Common myeloid progenitor, CD34-positive (primary cell): ENCODE measurements around the gene B4GALT7.

Experiments
- CTCF ChIA-PET: fragments of 350-600 bp; sonication (Branson Sonifier 250); formaldehyde crosslinking; loops from one replicate; lab custom pipeline; 2021; ENCODE audit warnings: antibody characterized with exemption; lab: Charles Lee
- POLR2A ChIA-PET: fragments of 350-600 bp; sonication (Branson Sonifier 250); formaldehyde crosslinking; loops from one replicate; lab custom pipeline; 2021; ENCODE audit warnings: antibody characterized with exemption; lab: Charles Lee
- DNase-seq, 3 donors: peaks; one replicate each; pipeline versions ENCODE4 v3.0.0 to v3.0.0-alpha.2; 2013
- H3K27ac ChIP-seq, 2 experiments: 1 replicate in 1 of 2; 2 replicates in 1 of 2; pipeline ENCODE4 v1.7.0; 2013; ENCODE audit warnings: inconsistent platforms in 2 of 2, low read length in 2 of 2, mild to moderate bottlenecking in 2 of 2, low read depth in 1 of 2, moderate library complexity in 1 of 2; ENCODE audit not compliant: severe bottlenecking in 2 of 2, insufficient read depth in 1 of 2, poor library complexity in 1 of 2
- H3K27me3 ChIP-seq, 5 experiments: replicated peaks in 2 of 5; 1 replicate in 3 of 5; 2 replicates in 2 of 5; pipeline versions ENCODE4 v1.6.1 to v1.7.0; 2013; ENCODE audit warnings: low read length in 4 of 5, mild to moderate bottlenecking in 2 of 5, moderate library complexity in 2 of 5, inconsistent platforms in 1 of 5; ENCODE audit not compliant: insufficient read depth in 5 of 5, control insufficient read depth in 4 of 5
- H3K36me3 ChIP-seq, 4 experiments: 1 replicate in 2 of 4; 2 replicates in 2 of 4; pipeline versions ENCODE4 v1.6.1 to v1.7.0; 2013; ENCODE audit warnings: low read length in 3 of 4, control low read depth in 1 of 4, mild to moderate bottlenecking in 1 of 4; ENCODE audit not compliant: control insufficient read depth in 4 of 4, insufficient read depth in 4 of 4
- H3K4me1 ChIP-seq, 4 experiments: 1 replicate in 3 of 4; 2 replicates in 1 of 4; pipeline versions ENCODE4 v1.6.1 to v1.7.1; 2013; ENCODE audit warnings: low read length in 3 of 4, mild to moderate bottlenecking in 3 of 4, control low read depth in 1 of 4, inconsistent platforms in 1 of 4, moderate library complexity in 1 of 4; ENCODE audit not compliant: control insufficient read depth in 4 of 4, insufficient read depth in 4 of 4; ENCODE audit errors: control extremely low read depth in 1 of 4
- H3K4me3 ChIP-seq, 7 experiments: 1 replicate in 4 of 7; 2 replicates in 3 of 7; pipeline versions ENCODE4 v1.5.1 to v1.7.0; 2013; ENCODE audit warnings: mild to moderate bottlenecking in 7 of 7, low read length in 6 of 7, moderate library complexity in 6 of 7, inconsistent platforms in 2 of 7, low read depth in 2 of 7, control low read depth in 1 of 7; ENCODE audit not compliant: insufficient read depth in 4 of 7, control insufficient read depth in 1 of 7; ENCODE audit errors: extremely low read depth in 1 of 7
- H3K9me3 ChIP-seq, 5 experiments: 1 replicate in 4 of 5; 2 replicates in 1 of 5; pipeline versions ENCODE4 v1.6.1 to v1.7.1; 2013; ENCODE audit warnings: low read length in 4 of 5, mild to moderate bottlenecking in 2 of 5, inconsistent platforms in 1 of 5, low read depth in 1 of 5, moderate library complexity in 1 of 5; ENCODE audit not compliant: control insufficient read depth in 4 of 5, insufficient read depth in 2 of 5; ENCODE audit errors: control extremely low read depth in 1 of 5
- WGBS: methylation state at CpG from one replicate; pipeline ENCODE4 v1.1.5; 2013; ENCODE audit not compliant: insufficient coverage; 5-methylcytosine and 5-hydroxymethylcytosine counted together

The B4GALT7 gene

GRCh38 chr5:177592010-177592834 lies 7.7 kb upstream of the B4GALT7 start, which contains the start of gene TMED9:
Gene TMED9, plus strand, starts transcription at chr5:177592203. Its CDS starts 12 bp downstream, at chr5:177592215.
- CTCF ChIA-PET: interaction anchor here (0.8 to 2.5 kb wide), 3 partner anchors 10 to 94 kb away, joined by 3 to 16 read pairs (median 4); no protein-coding TSS in a partner anchor
- peak within 1 kb of the TSS; percentile 64 to 88 for H3K27ac ChIP-seq
- under 1% methylated on average over 56 of the region's 71 CpGs for WGBS
- H3K36me3 ChIP-seq: peaks cover 8 to 37% (median 32%) of the 10 kb centered on the region in 4 experiments
- peaks cover 0 to 11% (median 3%) of the 10 kb centered on the region in 5 experiments for H3K27me3 ChIP-seq
- POLR2A ChIA-PET: interaction anchor here (0.9 kb wide), 1 partner anchor 83 kb away, joined by 3 read pairs; the partner anchor contains the start of gene DOK3
- H3K9me3 ChIP-seq: no peaks in the 10 kb centered on the region
- DNase-seq: peak; percentile 76 to 90 (median 86)
- H3K4me3 ChIP-seq: peak within 1 kb of the TSS; percentile 88 to 96 (median 91)
- H3K4me1 ChIP-seq: peaks cover 0 to 18% (median 13%) of the 10 kb centered on the region in 4 experiments

DNA sequence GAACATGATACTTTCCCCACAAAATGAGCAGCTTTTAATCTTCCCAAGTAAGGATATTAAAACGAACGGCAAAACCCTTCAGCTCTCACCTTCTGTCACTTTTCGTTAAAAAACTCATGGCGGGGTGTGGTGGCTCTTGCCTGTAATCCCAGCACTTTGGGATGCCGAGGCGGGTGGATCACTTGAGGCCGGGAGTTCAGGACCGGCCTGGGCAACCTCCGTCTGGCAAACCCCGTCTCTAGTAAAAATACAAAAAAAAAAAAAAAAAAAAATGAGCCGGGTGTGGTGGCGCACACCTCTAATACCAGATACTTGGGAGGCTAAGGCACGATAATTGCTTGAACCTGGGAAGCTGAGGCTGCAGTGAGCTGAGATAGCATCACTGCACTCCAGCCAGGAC lies 7.0 kb upstream of the B4GALT7 start:
- Histone ChIP-seq H3K9me3 (no peaks in the 10 kb centered on the region), H3K27me3 (peaks cover 0 to 11% (median 3%) of the 10 kb centered on the region in 5 experiments), H3K27ac (peak overlapping the region in 1 of 2 experiments; percentile 88), H3K4me1 (peaks cover 0 to 18% (median 13%) of the 10 kb centered on the region in 4 experiments), H3K4me3 (peak overlapping the region in 6 of 7 experiments; percentile 88 to 96 (median 91)), H3K36me3 (peaks cover 8 to 37% (median 32%) of the 10 kb centered on the region in 4 experiments)
- WGBS: 86% methylated on average over 5 of the region's 13 CpGs
- ChIA-PET POLR2A (interaction anchor here (0.9 kb wide), 1 partner anchor 83 kb away, joined by 3 read pairs; the partner anchor contains the start of gene DOK3), CTCF (interaction anchor here (1.1 to 2.5 kb wide), 3 partner anchors 9 to 92 kb away, joined by 4 to 16 read pairs (median 4); no protein-coding TSS in a partner anchor)
- DNase-seq: no peak

DNA sequence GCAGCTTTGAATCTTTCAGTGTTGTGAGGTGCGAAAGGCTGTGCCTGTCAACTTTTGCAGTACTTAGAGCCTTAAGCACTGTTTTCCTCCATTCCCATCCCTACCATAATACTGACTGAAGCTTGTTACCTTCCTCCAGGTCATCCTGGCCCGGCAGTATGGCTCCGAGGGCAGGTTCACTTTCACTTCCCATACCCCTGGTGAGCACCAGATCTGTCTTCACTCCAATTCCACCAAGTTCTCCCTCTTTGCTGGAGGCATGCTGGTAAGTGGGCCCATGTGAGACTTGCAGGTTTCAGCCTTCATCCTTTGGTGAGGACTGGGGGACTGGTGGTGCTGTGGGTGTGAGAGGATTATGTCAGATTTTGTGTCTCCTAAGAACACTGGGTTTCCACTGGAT lies 6.4 kb upstream of the B4GALT7 start:
- peaks cover 8 to 37% (median 32%) of the 10 kb centered on the region in 4 experiments for H3K36me3 ChIP-seq
- H3K27me3 ChIP-seq: peaks cover 0 to 11% (median 3%) of the 10 kb centered on the region in 5 experiments
- 100% methylated on average over 3 of the region's 3 CpGs for WGBS
- ChIA-PET CTCF (interaction anchor here (1.1 to 2.5 kb wide), 3 partner anchors 9 to 92 kb away, joined by 3 to 16 read pairs (median 4); no protein-coding TSS in a partner anchor), POLR2A (no interaction called here)
- H3K9me3 ChIP-seq: no peaks in the 10 kb centered on the region
- DNase-seq: no peak
- no peak overlapping the region for H3K27ac ChIP-seq
- H3K4me3 ChIP-seq: no peak overlapping the region
- H3K4me1 ChIP-seq: peaks cover 0 to 19% (median 14%) of the 10 kb centered on the region in 4 experiments

DNA sequence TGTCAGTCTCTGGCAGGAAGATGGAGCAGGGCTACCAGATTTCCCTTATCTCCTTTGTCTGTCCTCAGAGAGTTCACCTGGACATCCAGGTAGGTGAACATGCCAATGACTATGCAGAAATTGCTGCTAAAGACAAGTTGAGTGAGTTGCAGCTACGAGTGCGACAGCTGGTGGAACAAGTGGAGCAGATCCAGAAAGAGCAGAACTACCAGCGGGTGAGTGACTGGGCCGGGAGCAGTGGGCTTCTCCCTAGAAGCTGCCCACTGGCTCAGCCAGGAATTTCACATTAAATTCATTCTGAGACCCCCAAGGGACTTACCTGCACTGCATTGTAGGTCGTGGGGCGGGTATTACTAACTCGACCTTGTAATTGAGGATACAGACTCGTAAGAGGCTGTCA lies 5.9 kb upstream of the B4GALT7 start:
- DNase-seq: no peak
- 95% methylated on average over 5 of the region's 8 CpGs for WGBS

DNA sequence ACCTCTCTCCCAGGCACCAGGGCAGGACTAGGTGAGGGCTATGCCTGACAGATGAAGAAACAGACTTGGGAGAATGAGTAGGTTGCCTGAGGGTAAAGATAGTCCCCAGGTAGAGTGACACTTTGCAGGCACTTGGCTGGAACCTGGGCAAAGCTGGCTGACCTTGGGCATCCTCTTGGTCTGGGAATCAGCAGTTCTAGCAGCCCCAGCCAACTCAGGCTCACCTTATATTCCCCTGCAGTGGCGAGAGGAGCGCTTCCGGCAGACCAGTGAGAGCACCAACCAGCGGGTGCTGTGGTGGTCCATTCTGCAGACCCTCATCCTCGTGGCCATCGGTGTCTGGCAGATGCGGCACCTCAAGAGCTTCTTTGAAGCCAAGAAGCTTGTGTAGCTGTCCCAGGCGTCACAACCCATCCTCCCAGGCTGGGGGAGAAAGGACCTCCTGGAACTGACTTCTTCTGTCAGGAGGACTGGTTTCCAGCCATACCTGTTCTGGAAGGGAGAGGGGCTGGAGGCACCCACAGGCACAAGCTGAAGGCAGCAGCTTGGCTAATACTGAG lies 4.8 kb upstream of the B4GALT7 start:
- ChIA-PET CTCF (no interaction called here), POLR2A (no interaction called here)
- H3K27me3 ChIP-seq: peaks cover 0 to 8% (median 2%) of the 10 kb centered on the region in 5 experiments
- H3K36me3 ChIP-seq: peaks cover 8 to 37% (median 32%) of the 10 kb centered on the region in 4 experiments
- H3K27ac ChIP-seq: no peak overlapping the region
- H3K4me3 ChIP-seq: no peak overlapping the region
- peaks cover 3 to 24% (median 16%) of the 10 kb centered on the region in 4 experiments for H3K4me1 ChIP-seq
- no peak for DNase-seq
- H3K9me3 ChIP-seq: no peaks in the 10 kb centered on the region
- WGBS: 99% methylated on average over 8 of the region's 8 CpGs

More for the DNA sequence above, 5.9 kb upstream of the B4GALT7 start:
- Histone ChIP-seq H3K9me3 (no peaks in the 10 kb centered on the region), H3K27me3 (peaks cover 0 to 11% (median 3%) of the 10 kb centered on the region in 5 experiments), H3K36me3 (peaks cover 8 to 37% (median 32%) of the 10 kb centered on the region in 4 experiments), H3K4me3 (no peak overlapping the region), H3K4me1 (peaks cover 3 to 23% (median 15%) of the 10 kb centered on the region in 4 experiments), H3K27ac (no peak overlapping the region)
- ChIA-PET POLR2A (no interaction called here), CTCF (interaction anchor here (1.1 to 2.5 kb wide), 3 partner anchors 8 to 93 kb away, joined by 3 to 16 read pairs (median 4); no protein-coding TSS in a partner anchor)

GRCh38 chr5:177595991-177596774 lies 3.7 kb upstream of the B4GALT7 start:
- CTCF ChIA-PET: interaction anchor here (0.6 kb wide), 1 partner anchor 94 kb away, joined by 3 read pairs; no protein-coding TSS in a partner anchor
- Histone ChIP-seq H3K27ac (no peak overlapping the region), H3K9me3 (no peaks in the 10 kb centered on the region), H3K36me3 (peaks cover 8 to 37% (median 32%) of the 10 kb centered on the region in 4 experiments), H3K4me3 (no peak overlapping the region), H3K4me1 (peaks cover 5 to 32% (median 24%) of the 10 kb centered on the region in 4 experiments), H3K27me3 (no peaks in the 10 kb centered on the region)
- POLR2A ChIA-PET: interaction anchor here (0.5 kb wide), 1 partner anchor 17 kb away, joined by 3 read pairs; no protein-coding TSS in a partner anchor
- DNase-seq: no peak
- WGBS: 100% methylated on average over 2 of the region's 2 CpGs
